T-helper 1 cell treated with Interleukin-12 subunit alpha and Interleukin-12 subunit beta and Interleukin-4 antibody, amounts not matched to agents 30 ng/mL and 1 ng/mL, for 36 hours (primary cell): ENCODE measurements around the gene TOX2. TPM values are rescaled to one million over a fixed set of nuclear protein-coding genes. Genes with fewer than 3 reads are reported as not detected.

ENCODE experiments used
- intact Hi-C: fragments of 100-400 bp; cut with micrococcal nuclease; formaldehyde crosslinking; loops from one replicate; pipeline ENCODE4 v1.15.1; 2024
- total RNA-seq: library from RNA; stranded (reverse); gene quantifications from 2 replicates; pipeline ENCODE4 v1.2.3, GENCODE V29; 2022

TOX2 gene
- total RNA-seq, 1 donor from 2014 or later = 16.0 TPM

GRCh38 chr20:44089987-44090674, 175.5 kb downstream of the TOX2 start:
- intact Hi-C loops = no loop called here

- intact Hi-C loops = no loop called here
Measured at GRCh38 chr20:44091026-44091425, 176.4 kb downstream of the TOX2 start.

- intact Hi-C loops = loop anchor here (1.0 kb wide), 3 partner anchors 36 to 643 kb away; no protein-coding TSS in a partner anchor
Measured at GRCh38 chr20:44092551-44093248, 178.0 kb downstream of the TOX2 start.

GRCh38 chr20:44093249-44093582, 178.6 kb downstream of the TOX2 start:
- intact Hi-C loops = loop anchor here (1.0 kb wide), 3 partner anchors 37 to 644 kb away; no protein-coding TSS in a partner anchor

- intact Hi-C loops = no loop called here
Measured at GRCh38 chr20:44095831-44096230, 181.2 kb downstream of the TOX2 start.

- intact Hi-C loops = no loop called here
Measured at GRCh38 chr20:44097521-44098255, 183.0 kb downstream of the TOX2 start.

GRCh38 chr20:44098256-44098630, 183.6 kb downstream of the TOX2 start:
- intact Hi-C loops = no loop called here

GRCh38 chr20:44098657-44099056, 184.0 kb downstream of the TOX2 start:
- intact Hi-C loops = no loop called here

GRCh38 chr20:44099832-44100231, 185.2 kb downstream of the TOX2 start:
- intact Hi-C loops = no loop called here

GRCh38 chr20:44102582-44102981, 187.9 kb downstream of the TOX2 start:
- intact Hi-C loops = no loop called here

- intact Hi-C loops = no loop called here
Measured at GRCh38 chr20:44104798-44105517, 190.3 kb downstream of the TOX2 start.

- intact Hi-C loops = no loop called here
Measured at GRCh38 chr20:44106615-44107014, 192.0 kb downstream of the TOX2 start.

- intact Hi-C loops = loop anchor here (10.0 kb wide), 1 partner anchor 625 kb away; no protein-coding TSS in a partner anchor
Measured at GRCh38 chr20:44109951-44110361, 195.3 kb downstream of the TOX2 start.

GRCh38 chr20:44110816-44111568, 196.3 kb downstream of the TOX2 start:
- intact Hi-C loops = loop anchor here (10.0 kb wide), 1 partner anchor 624 kb away; no protein-coding TSS in a partner anchor

GRCh38 chr20:44111712-44112335, 197.2 kb downstream of the TOX2 start:
- intact Hi-C loops = loop anchor here (10.0 kb wide), 1 partner anchor 623 kb away; no protein-coding TSS in a partner anchor

GRCh38 chr20:44112456-44112855, 197.8 kb downstream of the TOX2 start:
- intact Hi-C loops = loop anchor here (10.0 kb wide), 1 partner anchor 622 kb away; no protein-coding TSS in a partner anchor

- intact Hi-C loops = loop anchor here (10.0 kb wide), 1 partner anchor 622 kb away; no protein-coding TSS in a partner anchor
Measured at GRCh38 chr20:44112889-44113617, 198.4 kb downstream of the TOX2 start.

- intact Hi-C loops = loop anchor here (10.0 kb wide), 1 partner anchor 621 kb away; no protein-coding TSS in a partner anchor
Measured at GRCh38 chr20:44113618-44114376, 199.1 kb downstream of the TOX2 start.
